GM18519 (cell line): ENCODE results near the gene TOLLIP.
"Not testable (repeated sequence)": the region's sequence is repeated elsewhere in the genome, so short reads cannot be mapped to it uniquely, and the experiment has no call there.

Source experiments
- ATAC-seq: cut with Tn5 transposase; IDR thresholded peaks from one replicate; pipeline ENCODE4 v1.9.1; 2021; ENCODE audit warnings: mild to moderate bottlenecking, moderate library complexity; ENCODE audit not compliant: unreplicated experiment, low FRiP score

TOLLIP gene

GRCh38 chr11:1267441-1268100, 41.9 kb downstream of the TOLLIP start:
- no peak for ATAC-seq

GRCh38 chr11:1266976-1267375, 42.5 kb downstream of the TOLLIP start:
- not testable (repeated sequence) for ATAC-seq

DNA sequence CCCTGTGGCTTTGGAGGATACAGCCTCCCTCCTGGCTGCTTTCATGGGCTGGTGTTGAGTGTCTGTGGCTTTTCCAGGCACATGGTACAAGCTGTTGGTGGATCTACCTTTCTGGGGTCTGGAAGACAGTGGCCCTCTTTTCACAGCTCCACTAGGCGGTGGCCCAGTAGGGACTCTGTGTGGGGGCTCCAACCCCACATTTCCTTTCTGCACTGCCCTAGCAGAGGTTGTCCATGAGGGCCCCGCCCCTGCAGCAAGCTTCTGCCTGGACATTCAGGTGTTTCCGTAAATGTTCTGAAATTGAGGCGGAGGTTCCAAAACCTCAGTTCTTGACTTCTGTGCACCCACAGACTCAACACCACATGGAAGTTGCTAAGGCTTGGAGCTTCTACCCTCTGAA, 44.0 kb downstream of the TOLLIP start:
- ATAC-seq: not testable (repeated sequence)

- not testable (repeated sequence) for ATAC-seq
Observed at GRCh38 chr11:1264444-1264843, 45.0 kb downstream of the TOLLIP start.

GRCh38 chr11:1263010-1263409, 46.4 kb downstream of the TOLLIP start:
- ATAC-seq: no peak

GRCh38 chr11:1262172-1263006, 47.0 kb downstream of the TOLLIP start:
- no peak for ATAC-seq

DNA sequence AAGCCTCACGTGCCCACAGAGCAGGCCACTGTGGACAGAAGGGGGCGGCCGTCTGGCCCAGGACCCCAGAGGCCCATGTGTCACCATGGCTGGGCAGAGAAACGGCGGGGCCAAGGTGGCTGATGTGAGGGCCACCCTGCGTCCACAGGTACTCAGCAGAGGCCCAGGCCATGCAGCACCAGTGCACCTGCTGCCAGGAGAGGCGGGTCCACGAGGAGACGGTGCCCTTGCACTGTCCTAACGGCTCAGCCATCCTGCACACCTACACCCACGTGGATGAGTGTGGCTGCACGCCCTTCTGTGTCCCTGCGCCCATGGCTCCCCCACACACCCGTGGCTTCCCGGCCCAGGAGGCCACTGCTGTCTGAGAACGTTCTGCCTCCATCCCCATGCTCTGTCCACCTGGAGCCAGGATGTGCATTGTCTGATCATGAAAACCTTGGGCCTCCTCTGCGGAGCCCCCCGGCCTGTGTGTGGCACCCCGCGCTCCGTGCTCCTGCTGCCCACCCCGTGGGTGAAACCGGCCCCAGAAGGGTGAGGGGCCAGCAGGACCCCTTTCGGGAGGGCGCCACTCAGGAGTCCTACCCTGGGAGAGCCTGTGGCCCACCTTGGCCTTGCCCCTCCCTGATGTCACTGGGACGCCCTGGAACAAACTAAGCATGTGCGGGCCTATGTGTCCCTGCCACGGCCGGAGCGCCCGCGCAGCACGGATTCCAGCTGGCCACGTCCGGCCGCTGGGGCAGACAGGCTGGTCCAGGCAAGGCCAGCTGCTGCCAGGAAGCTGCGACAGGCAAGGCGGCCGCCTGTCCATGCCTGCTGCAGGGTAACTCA, 48.0 kb downstream of the TOLLIP start:
- no peak for ATAC-seq

- no peak for ATAC-seq
Observed at GRCh38 chr11:1260620-1261019, 48.8 kb downstream of the TOLLIP start.

GRCh38 chr11:1260023-1260501, 49.4 kb downstream of the TOLLIP start:
- ATAC-seq: no peak

GRCh38 chr11:1259561-1259960, 49.9 kb downstream of the TOLLIP start:
- ATAC-seq: no peak

- no peak for ATAC-seq
Observed at GRCh38 chr11:1259076-1259461, 50.4 kb downstream of the TOLLIP start.

DNA sequence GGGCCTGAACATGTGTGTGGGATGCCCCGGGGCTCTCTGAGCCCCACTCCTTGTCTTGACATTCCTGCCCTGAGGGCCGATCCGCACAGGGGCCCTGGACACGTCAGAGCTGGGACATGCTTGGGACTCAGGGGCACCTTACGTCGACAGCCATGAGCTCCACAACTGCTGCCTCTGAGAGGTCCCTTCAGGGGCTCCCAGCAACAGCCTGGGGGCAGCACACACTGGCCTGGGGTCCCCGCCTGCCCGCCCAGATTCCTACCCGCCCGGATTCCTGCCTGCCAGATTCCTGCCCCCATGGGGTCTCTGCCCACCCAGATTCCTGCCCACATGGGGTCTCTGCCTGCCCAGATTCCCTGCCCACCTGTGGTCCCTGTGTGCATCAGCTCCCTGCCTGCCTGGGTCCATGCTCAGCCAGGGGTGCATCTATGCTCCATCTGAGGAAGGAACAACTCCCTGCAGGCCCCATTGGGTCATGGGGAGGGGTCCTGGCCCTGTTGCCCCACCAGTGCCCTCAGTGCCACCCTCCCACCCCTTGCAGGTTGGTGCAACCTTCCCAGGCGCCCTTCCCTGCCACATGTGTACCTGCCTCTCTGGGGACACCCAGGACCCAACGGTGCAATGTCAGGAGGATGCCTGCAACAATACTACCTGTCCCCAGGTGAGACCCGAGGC, 50.9 kb downstream of the TOLLIP start:
- ATAC-seq: no peak

- ATAC-seq: no peak
Observed at GRCh38 chr11:1257916-1258315, 51.5 kb downstream of the TOLLIP start.

GRCh38 chr11:1257366-1257765, 52.1 kb downstream of the TOLLIP start:
- ATAC-seq: no peak

GRCh38 chr11:1256257-1257045, 53.0 kb downstream of the TOLLIP start:
- ATAC-seq: no peak

- ATAC-seq: no peak
Observed at GRCh38 chr11:1255151-1255550, 54.3 kb downstream of the TOLLIP start.

- no peak for ATAC-seq
Observed at GRCh38 chr11:1254733-1255132, 54.7 kb downstream of the TOLLIP start.

- no peak for ATAC-seq
Observed at GRCh38 chr11:1254086-1254648, 55.3 kb downstream of the TOLLIP start.

- ATAC-seq: no peak
Observed at GRCh38 chr11:1253103-1253485, 56.3 kb downstream of the TOLLIP start.
